ENCODE results near the gene NDUFB10. TPM values are rescaled to one million over a fixed set of nuclear protein-coding genes. Genes with fewer than 3 reads are reported as not detected.

NDUFB10 gene
- total and polyA plus RNA-seq, 10 of the 15 experiments (the other 5 are each of a cell fraction or from before 2014, with no cell fraction given): 52.2 to 319 (median 130) TPM

DNA sequence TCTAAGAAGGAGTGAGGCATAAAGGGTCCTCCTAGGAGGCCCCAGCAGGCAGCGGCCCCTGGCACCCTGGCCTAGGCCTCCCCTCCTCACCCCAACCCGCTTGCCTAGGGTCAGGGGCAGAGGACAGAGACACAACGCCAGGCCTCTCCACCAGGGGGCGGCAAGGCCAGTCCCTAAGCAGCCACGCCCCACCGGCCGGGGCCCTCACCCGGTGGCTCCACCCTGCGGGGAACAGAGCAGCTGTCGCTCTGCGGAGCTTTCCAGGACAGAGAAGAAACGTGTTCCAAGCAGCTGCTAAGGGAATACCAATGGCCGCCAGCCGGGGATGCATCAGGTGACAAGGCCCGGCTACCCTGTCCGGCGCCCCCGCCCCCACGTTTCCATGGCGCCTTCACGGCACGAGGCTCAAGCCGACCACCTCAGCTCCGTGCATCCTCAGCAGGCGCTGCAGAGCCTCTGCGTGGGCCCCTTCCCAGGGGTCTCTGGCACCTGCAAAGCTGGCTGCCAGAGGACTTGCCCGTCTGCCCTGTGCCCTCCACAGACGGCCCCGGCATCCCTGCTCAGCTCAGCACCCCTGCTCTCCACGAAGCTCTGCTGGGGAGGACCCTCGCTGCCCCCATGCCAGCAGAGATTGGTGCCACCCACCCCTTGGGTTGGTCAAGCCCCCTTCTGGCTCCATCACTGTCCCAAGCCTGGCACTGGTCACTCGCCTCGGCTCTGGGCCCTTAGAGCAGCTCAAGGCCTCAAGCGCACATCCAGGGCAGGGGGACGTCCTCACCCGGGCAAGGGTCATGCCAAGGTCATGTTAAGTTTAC, 44.7 kb downstream of the NDUFB10 start:
- peak; percentile 97 for ATAC-seq
- ChIA-PET POLR2A (interaction anchor here (0.8 to 2.2 kb wide), 8 partner anchors 10 to 151 kb away, joined by 3 to 10 read pairs (median 4); partner anchors contain the start of genes NOXO1, RPS2 and TRAF7), RAD21 (ENCODE audit: unreplicated experiment) (interaction anchor here (0.5 to 2.5 kb wide), 5 partner anchors 12 to 151 kb away, joined by 3 to 14 read pairs (median 3); partner anchors contain the start of gene RPS2), CTCF (interaction anchor here (0.6 to 4.3 kb wide), 27 partner anchors 11 to 483 kb away, joined by 3 to 54 read pairs (median 5); partner anchors contain the start of genes MLST8, NDUFB10, NOXO1 and NTHL1), SMC1A (ENCODE audit: uncharacterized antibody, unreplicated experiment) (interaction anchor here (0.9 to 2.1 kb wide), 6 partner anchors 13 to 248 kb away, joined by 3 to 14 read pairs (median 4); partner anchors contain the start of genes ECI1 and TRAF7)
- in situ Hi-C loops (cut with MboI) (no loop called here), intact Hi-C loops (cut with micrococcal nuclease; ENCODE audit: unreplicated experiment) (no loop called here)
- H3K36me3 ChIP-seq (ENCODE audit: control insufficient read depth in 2 of 2, insufficient read depth in 2 of 2, low read length in 1 of 2): peaks cover 0 to 44% of the 10 kb centered on the region in 2 experiments; a peak in 3 of 4 replicates
- H3K9me3 ChIP-seq (replicated peaks; ENCODE audit: control insufficient read depth, insufficient read depth, low read length): no peaks in the 10 kb centered on the region
- peaks cover 52% of the 10 kb centered on the region for H3K79me2 ChIP-seq (ENCODE audit: control insufficient read depth, insufficient read depth, low read length)
- FAIRE-seq: peak; percentile 88
- peak overlapping the region; percentile 43; the same call in 1 of the 2 replicates for H3K4me2 ChIP-seq (ENCODE audit: control insufficient read depth, insufficient read depth)
- peaks cover 6% of the 10 kb centered on the region for H4K20me1 ChIP-seq (ENCODE audit: control insufficient read depth, insufficient read depth)
- no peak overlapping the region for H2AFZ ChIP-seq (ENCODE audit: control insufficient read depth, low read depth, low read length)
- H3K9ac ChIP-seq (ENCODE audit: control insufficient read depth, insufficient read depth, low read length): no peak overlapping the region
- WGBS (ENCODE audit: insufficient coverage, insufficient replicate concordance, low lambda C conversion rate, missing lambda C conversion rate): 33% methylated on average over 36 of the region's 36 CpGs
- peaks cover 15% of the 10 kb centered on the region for H3K4me1 ChIP-seq (ENCODE audit: control insufficient read depth, insufficient read depth, low read length)
- no peak overlapping the region for H3K4me3 ChIP-seq
- no peak overlapping the region for H3K27ac ChIP-seq (ENCODE audit: control insufficient read depth, insufficient read depth)
- H3K27me3 ChIP-seq (replicated peaks in 1 of 2; ENCODE audit: control insufficient read depth in 2 of 2, insufficient read depth in 2 of 2, low read length in 1 of 2): no peaks in the 10 kb centered on the region
- DNase-seq (ENCODE audit: low read depth, low spot score): no peak
- no TSS peak for BruUV-seq (replicated peaks)
- TF ChIP-seq RB1 (IDR thresholded peaks at IDR 0.05; ENCODE audit: borderline replicate concordance) (peak; percentile 40; the same call in 1 of the 2 replicates), EP300 (IDR thresholded peaks at IDR 0.05; ENCODE audit: borderline replicate concordance in 1 of 2, control insufficient read depth in 1 of 2, low read depth in 2 of 2, low read length in 2 of 2) (no peak), KAT2A (conservative IDR thresholded peaks at IDR 0.05; ENCODE audit: control insufficient read depth, low read depth, low read length) (no peak), MXI1 (IDR thresholded peaks at IDR 0.05; ENCODE audit: low read depth, low read length) (no peak), SMC3 (IDR thresholded peaks at IDR 0.05; ENCODE audit: borderline replicate concordance, low read length) (peak; percentile 66; the same call in 1 of the 2 replicates), BCL11A (IDR thresholded peaks at IDR 0.05; ENCODE audit: low read depth, low read length) (no peak), NR2C2 (IDR thresholded peaks at IDR 0.05; ENCODE audit: borderline replicate concordance, control insufficient read depth, insufficient read length, low read depth) (no peak), YY1 (IDR thresholded peaks at IDR 0.05; ENCODE audit: low read depth, low read length) (peak; percentile 83), MTA2 (IDR thresholded peaks at IDR 0.05; ENCODE audit: low read depth) (no peak), GABPA (IDR thresholded peaks at IDR 0.05; ENCODE audit: low read depth) (no peak), RFX5 (IDR thresholded peaks at IDR 0.05; ENCODE audit: low read depth, low read length) (no peak), MTA3 (IDR thresholded peaks at IDR 0.05; ENCODE audit: borderline replicate concordance, low read length) (no peak), ZNF217 (IDR thresholded peaks at IDR 0.05) (no peak), RBBP5 (conservative IDR thresholded peaks at IDR 0.05) (no peak), EED (IDR thresholded peaks at IDR 0.05; ENCODE audit: low read depth) (no peak), ZNF622 (IDR thresholded peaks at IDR 0.05) (no peak)
- TF ChIP-seq, protein P1, sequence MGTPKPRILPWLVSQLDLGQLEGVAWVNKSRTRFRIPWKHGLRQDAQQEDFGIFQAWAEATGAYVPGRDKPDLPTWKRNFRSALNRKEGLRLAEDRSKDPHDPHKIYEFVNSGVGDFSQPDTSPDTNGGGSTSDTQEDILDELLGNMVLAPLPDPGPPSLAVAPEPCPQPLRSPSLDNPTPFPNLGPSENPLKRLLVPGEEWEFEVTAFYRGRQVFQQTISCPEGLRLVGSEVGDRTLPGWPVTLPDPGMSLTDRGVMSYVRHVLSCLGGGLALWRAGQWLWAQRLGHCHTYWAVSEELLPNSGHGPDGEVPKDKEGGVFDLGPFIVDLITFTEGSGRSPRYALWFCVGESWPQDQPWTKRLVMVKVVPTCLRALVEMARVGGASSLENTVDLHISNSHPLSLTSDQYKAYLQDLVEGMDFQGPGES (IDR thresholded peaks at IDR 0.05): no peak
- TF ChIP-seq, protein P2, sequence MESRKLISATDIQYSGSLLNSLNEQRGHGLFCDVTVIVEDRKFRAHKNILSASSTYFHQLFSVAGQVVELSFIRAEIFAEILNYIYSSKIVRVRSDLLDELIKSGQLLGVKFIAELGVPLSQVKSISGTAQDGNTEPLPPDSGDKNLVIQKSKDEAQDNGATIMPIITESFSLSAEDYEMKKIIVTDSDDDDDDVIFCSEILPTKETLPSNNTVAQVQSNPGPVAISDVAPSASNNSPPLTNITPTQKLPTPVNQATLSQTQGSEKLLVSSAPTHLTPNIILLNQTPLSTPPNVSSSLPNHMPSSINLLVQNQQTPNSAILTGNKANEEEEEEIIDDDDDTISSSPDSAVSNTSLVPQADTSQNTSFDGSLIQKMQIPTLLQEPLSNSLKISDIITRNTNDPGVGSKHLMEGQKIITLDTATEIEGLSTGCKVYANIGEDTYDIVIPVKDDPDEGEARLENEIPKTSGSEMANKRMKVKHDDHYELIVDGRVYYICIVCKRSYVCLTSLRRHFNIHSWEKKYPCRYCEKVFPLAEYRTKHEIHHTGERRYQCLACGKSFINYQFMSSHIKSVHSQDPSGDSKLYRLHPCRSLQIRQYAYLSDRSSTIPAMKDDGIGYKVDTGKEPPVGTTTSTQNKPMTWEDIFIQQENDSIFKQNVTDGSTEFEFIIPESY (IDR thresholded peaks at IDR 0.05): no peak
- TF ChIP-seq, protein P3, sequence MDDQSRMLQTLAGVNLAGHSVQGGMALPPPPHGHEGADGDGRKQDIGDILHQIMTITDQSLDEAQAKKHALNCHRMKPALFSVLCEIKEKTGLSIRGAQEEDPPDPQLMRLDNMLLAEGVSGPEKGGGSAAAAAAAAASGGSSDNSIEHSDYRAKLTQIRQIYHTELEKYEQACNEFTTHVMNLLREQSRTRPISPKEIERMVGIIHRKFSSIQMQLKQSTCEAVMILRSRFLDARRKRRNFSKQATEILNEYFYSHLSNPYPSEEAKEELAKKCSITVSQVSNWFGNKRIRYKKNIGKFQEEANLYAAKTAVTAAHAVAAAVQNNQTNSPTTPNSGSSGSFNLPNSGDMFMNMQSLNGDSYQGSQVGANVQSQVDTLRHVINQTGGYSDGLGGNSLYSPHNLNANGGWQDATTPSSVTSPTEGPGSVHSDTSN (IDR thresholded peaks at IDR 0.05; ENCODE audit: insufficient replicate concordance, low read depth, low read length): peak; percentile 43

Data from GM12878 (cell line).